Right forelimb (tissue), 1 donor: ENCODE measurements around the gene RXRA.

Source experiments
- DNase-seq: peaks from one replicate; pipeline ENCODE4 v3.0.0-alpha.2; 2018

RXRA gene

GRCh38 chr9:134386951-134387831 lies 60.9 kb downstream of the RXRA start:
- DNase-seq, result peak; percentile 73

GRCh38 chr9:134388289-134388808 lies 62.1 kb downstream of the RXRA start:
- DNase-seq, result no peak

- no peak for DNase-seq
Measured at GRCh38 chr9:134388976-134389375, 62.7 kb downstream of the RXRA start.

GRCh38 chr9:134389642-134390041 lies 63.4 kb downstream of the RXRA start:
- DNase-seq, result no peak

GRCh38 chr9:134390537-134390936 lies 64.3 kb downstream of the RXRA start:
- no peak for DNase-seq

- no peak for DNase-seq
Measured at GRCh38 chr9:134390947-134391318, 64.7 kb downstream of the RXRA start.

- DNase-seq, result no peak
Measured at GRCh38 chr9:134391319-134392231, 65.3 kb downstream of the RXRA start.

- no peak for DNase-seq
Measured at GRCh38 chr9:134392900-134393299, 66.6 kb downstream of the RXRA start.

- DNase-seq, result no peak
Measured at GRCh38 chr9:134393582-134394280, 67.5 kb downstream of the RXRA start.

GRCh38 chr9:134395002-134395517 lies 68.8 kb downstream of the RXRA start:
- no peak for DNase-seq

GRCh38 chr9:134395737-134396257 lies 69.5 kb downstream of the RXRA start:
- no peak for DNase-seq

GRCh38 chr9:134396258-134396742 lies 70.0 kb downstream of the RXRA start:
- no peak for DNase-seq

GRCh38 chr9:134396825-134397224 lies 70.6 kb downstream of the RXRA start:
- DNase-seq, result no peak

- DNase-seq, result no peak
Measured at GRCh38 chr9:134398756-134399155, 72.5 kb downstream of the RXRA start.

- DNase-seq, result no peak
Measured at GRCh38 chr9:134399435-134400056, 73.3 kb downstream of the RXRA start.

GRCh38 chr9:134400283-134400682 lies 74.0 kb downstream of the RXRA start:
- DNase-seq, result no peak

GRCh38 chr9:134401391-134401790 lies 75.1 kb downstream of the RXRA start:
- DNase-seq, result no peak

- DNase-seq, result no peak
Measured at GRCh38 chr9:134402182-134402581, 75.9 kb downstream of the RXRA start.

- DNase-seq, result no peak
Measured at GRCh38 chr9:134403292-134403681, 77.0 kb downstream of the RXRA start.

GRCh38 chr9:134403682-134404301 lies 77.5 kb downstream of the RXRA start:
- peak; percentile 83 for DNase-seq
